GM19463 (cell line): Measurements from ENCODE around the gene PODNL1.

Experiments used
- ATAC-seq: cut with Tn5 transposase; IDR thresholded peaks from one replicate; pipeline ENCODE4 v1.9.1; 2021; ENCODE audit warnings: mild to moderate bottlenecking, moderate library complexity; ENCODE audit not compliant: unreplicated experiment

Gene PODNL1

GRCh38 chr19:13959141-13959961 lies 21.1 kb upstream of the PODNL1 start:
- no peak for ATAC-seq

- ATAC-seq: no peak
Measured at GRCh38 chr19:13958043-13958442, 19.8 kb upstream of the PODNL1 start.

- ATAC-seq: no peak
Measured at GRCh38 chr19:13957051-13957450, 18.8 kb upstream of the PODNL1 start.

- ATAC-seq: no peak
Measured at GRCh38 chr19:13956365-13956744, 18.1 kb upstream of the PODNL1 start.

- ATAC-seq: no peak
Measured at GRCh38 chr19:13955662-13956364, 17.6 kb upstream of the PODNL1 start.

DNA sequence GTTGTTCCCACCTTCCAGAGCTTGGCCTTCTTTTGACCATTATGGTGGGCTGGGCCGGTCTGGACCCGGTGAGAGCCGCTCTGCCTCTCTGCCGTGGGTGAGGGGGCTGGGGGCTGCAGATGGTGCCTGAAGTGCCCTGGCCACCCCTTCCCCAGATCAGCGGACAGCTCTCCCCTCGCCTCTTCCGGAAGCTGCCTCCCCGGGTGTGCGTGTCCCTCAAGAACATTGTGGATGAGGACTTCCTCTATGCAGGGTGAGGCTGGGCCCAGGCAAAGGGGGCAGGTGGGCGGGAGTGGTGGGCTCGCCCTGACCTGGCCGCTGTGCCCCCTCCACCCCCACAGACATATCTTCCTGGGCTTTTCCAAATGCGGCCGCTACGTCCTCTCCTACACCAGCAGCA lies 16.0 kb upstream of the PODNL1 start:
- ATAC-seq: no peak

- ATAC-seq: no peak
Measured at GRCh38 chr19:13952931-13953531, 14.8 kb upstream of the PODNL1 start.

DNA sequence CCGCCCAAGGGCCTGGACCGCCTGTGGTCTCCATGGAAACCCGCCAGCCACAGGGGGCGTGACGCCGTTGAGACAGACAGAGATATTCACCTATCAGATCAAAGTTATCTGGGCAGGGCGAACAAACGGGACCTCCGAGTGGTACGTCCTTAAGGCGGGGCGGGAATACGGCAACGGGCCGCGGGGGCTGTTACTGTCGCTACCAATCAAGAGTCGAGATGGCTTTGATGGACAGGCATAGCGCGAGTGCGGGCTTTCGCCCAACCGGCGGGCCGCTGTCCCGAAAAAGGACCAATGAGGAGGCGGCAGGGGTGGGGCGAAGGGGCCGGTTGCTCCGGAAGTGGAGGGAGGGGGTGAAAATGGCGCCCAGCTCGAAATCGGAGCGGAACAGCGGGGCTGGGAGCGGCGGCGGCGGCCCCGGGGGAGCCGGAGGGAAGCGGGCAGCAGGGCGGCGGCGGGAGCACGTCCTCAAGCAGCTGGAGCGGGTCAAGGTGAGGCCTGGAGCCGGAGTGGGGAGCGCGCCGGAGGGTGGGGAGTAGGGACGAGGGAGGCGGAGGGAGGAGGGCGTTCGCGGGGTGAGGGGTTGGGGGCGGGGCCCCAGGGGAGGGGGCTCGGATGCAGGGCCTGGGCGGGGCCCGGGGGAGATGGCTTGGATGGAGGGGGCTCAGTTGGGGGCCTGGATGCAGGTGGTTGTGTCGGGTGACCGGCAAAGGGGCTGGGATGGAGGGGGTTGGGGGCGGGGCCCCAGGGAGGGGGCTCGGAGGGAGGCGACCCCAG lies 14.1 kb upstream of the PODNL1 start, which contains the start of gene DCAF15:
TSS of gene DCAF15 (plus strand) at position 356 of the 777 bp plus-strand sequence. CDS start at position 360, 4 bp downstream.
- peak; percentile 98 for ATAC-seq

DNA sequence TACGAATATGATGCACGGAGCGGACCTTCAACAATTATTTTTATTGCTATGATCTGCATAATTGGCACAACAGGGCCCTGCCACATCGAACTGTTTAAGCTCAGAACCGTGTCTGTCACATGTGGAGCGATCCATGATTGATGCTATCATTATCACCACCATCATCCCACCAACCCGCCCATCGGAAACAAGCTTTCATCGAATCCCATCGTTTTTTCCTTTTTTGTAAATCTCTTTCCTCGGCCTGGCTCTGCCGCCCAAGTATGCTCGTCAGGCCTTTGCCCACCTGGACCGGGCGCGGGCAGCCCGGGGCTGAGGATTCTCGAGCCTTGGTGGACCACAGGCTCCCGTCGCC lies 13.6 kb upstream of the PODNL1 start:
- no peak for ATAC-seq

DNA sequence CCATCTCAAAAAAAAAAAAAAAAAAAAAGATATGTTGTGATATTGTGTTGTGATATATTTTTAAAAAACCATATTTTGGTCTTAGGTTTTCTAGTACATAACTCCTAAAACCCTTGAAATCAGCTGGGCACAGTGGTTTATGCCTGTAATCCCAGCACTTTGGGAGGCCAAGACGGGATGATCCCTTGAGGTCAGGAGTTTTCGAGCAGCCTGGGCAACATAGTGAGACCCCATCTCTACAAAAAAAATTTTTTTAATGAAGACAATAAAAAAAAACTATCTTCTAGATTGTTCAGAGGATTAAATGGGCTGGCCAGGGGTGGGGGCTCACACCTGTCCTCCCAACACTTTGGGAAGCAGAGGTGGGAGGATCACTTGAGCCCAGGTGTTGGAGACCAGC lies 12.8 kb upstream of the PODNL1 start:
- no peak for ATAC-seq

GRCh38 chr19:13946414-13946813 lies 8.2 kb upstream of the PODNL1 start:
- no peak for ATAC-seq

- no peak for ATAC-seq
Measured at GRCh38 chr19:13942023-13942684, 3.9 kb upstream of the PODNL1 start.

DNA sequence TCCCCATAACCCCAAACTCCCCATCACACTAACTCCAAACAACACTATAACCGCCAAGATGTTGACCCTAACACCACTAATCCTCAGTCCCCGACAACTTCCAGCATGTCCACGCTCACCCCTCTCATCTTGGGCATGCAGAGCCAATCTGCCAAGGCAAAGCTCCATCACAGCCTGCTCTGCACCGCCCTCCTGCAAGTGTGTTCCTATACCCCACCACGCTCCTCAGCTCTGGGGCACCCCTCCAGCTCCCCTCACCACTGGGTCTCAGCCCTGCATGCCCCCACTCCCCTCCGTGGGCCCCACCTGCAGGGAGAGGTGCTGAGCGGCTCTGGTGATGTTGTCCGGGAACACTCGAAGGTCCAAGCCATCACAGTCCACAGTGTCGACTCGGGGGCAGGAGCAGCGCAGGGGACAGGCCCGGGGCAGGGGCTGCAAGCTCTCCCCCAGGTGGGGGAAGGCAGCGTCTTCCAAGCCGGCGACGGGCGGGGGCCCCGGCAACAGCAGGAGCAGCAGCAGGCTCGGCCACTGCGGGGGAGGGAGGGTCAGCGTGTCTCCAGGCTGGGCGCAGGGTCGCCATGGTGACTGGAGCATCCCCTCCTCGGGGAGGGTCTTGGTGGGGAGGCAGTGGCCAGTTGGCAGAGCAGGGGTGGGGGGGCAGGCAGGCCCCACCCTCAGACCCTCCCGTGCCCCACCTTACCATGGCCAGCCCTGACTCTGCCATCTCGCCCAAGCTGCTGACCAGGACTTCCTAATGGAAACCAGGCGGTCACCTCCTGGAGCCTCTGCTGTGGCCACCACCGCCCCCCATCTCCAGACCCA lies 527 bp downstream of the PODNL1 start:
- ATAC-seq: no peak

DNA sequence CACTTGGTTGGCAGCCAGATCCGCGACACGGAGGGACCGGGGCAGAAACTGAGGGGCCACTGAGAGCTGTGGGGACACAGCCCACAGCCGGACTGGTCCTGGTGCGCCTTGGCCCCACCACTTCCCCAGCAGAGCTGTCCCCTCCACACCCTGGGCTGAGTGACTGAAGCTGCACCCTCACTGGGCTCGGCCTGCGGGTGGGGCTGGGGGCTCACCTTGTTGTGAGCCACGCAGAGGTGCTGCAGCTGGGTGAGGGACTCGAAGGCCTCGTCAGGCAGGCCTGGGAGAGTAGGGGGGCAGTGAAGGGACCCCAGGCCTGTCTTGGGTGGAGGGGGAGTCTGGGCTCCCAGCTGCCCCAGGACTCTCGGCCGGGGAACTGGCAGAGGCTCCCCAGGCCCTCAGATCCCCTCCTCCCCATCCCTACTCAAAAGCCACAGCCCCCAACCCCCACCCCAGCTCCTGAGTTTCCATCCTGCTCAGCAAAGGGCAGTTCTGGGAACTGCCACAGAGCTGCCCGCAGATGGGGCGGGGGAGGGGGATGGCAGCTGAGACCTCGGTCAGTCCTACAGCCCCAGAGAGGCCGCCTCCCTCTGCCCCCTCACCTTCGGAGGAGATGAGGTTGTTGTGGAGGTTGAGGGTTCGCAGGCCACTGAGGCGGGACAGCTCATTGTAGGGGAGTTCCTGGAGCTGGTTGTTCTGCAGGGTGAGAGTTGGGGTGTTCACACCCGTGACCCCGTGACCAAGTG lies 2.3 kb downstream of the PODNL1 start:
- no peak for ATAC-seq

- ATAC-seq: no peak
Measured at GRCh38 chr19:13934785-13935109, 3.5 kb downstream of the PODNL1 start.

- ATAC-seq: no peak
Measured at GRCh38 chr19:13932911-13933393, 5.3 kb downstream of the PODNL1 start.

DNA sequence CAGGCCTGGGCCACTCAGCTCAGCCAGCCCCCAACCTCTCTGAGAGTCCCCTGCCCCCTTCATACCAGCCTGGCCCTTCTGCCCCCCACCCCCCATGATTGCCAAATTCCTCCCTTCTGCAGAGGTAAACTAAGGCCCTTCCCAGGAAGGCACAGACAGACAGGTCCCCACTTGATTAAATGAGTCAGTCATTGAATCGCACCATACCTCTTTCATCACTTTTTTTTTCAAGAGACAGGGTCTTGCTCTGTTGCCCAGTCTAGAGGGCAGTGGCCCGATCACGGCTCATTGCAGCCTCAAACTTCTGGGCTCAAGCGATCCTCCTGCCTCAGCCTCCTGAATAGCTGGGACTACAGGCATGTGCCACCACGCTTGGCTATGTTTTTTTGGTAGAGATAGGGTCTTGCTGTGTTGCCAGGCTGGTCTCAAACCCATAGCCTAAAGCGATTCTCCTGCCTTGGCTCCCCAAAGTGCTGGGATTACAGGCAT lies 6.0 kb downstream of the PODNL1 start:
- no peak for ATAC-seq

GRCh38 chr19:13931391-13932148 lies 6.6 kb downstream of the PODNL1 start:
- no peak for ATAC-seq
